Stomach (tissue), 9 donors: ENCODE measurements around the gene UPF2. TPM values are rescaled to one million over a fixed set of nuclear protein-coding genes. Genes with fewer than 3 reads are reported as not detected.

Experiments
- DNase-seq, 2 donors: peaks; one replicate each; pipeline versions ENCODE4 v3.0.0 to v3.0.0-alpha.2; 2013 to 2019
- H3K27ac ChIP-seq, 5 donors: fragments of 200-600 bp in 4 of 5; sonication (generic) in 4 of 5; one replicate each; pipeline ENCODE4 v1.5.1; 2013 to 2019; ENCODE audit warnings: mild to moderate bottlenecking in 1 of 5, moderate library complexity in 1 of 5
- H3K27me3 ChIP-seq, 3 donors: fragments of 200-600 bp; sonication (generic); one replicate each; pipeline ENCODE4 v1.5.1; 2017 to 2019; ENCODE audit warnings: mixed run types in 1 of 3
- H3K36me3 ChIP-seq, 4 donors: fragments of 200-600 bp; sonication (generic); 1 replicate in 3 of 4; 2 replicates in 1 of 4; pipeline ENCODE4 v1.5.1; 2016 to 2019
- H3K4me1 ChIP-seq, 4 donors: fragments of 200-600 bp; sonication (generic); one replicate each; pipeline ENCODE4 v1.5.1; 2016 to 2019
- H3K4me3 ChIP-seq, 4 donors: fragments of 200-600 bp; sonication (generic) in 3 of 4; one replicate each; pipeline ENCODE4 v1.5.1; 2016 to 2019; ENCODE audit warnings: mild to moderate bottlenecking in 1 of 4
- H3K9me3 ChIP-seq, 4 donors: fragments of 200-600 bp; sonication (generic); one replicate each; pipeline ENCODE4 v1.5.1; 2016 to 2019
- EP300 ChIP-seq: sonication (generic); formaldehyde crosslinking; IDR thresholded peaks from one replicate; pipeline ENCODE4 v1.6.1; 2017; ENCODE audit warnings: antibody characterized with exemption
- POLR2A ChIP-seq, 4 donors: fragments of 450-650 bp; IDR thresholded peaks; one replicate each; pipeline ENCODE4 v1.6.1; 2016; ENCODE audit warnings: antibody characterized with exemption in 4 of 4, control low read depth in 2 of 4, mild to moderate bottlenecking in 1 of 4, moderate library complexity in 1 of 4
- POLR2AphosphoS5 ChIP-seq, 3 donors: sonication (generic); formaldehyde crosslinking; IDR thresholded peaks; one replicate each; pipeline ENCODE4 v1.6.1; 2016; ENCODE audit warnings: antibody characterized with exemption in 3 of 3
- WGBS, 5 donors: extraction: QIAGEN DNeasy Blood & Tissue Kit in 3 of 5; methylation state at CpG; one replicate each; pipeline versions ENCODE4 v1.1.5 to v1.1.7; 2013 to 2018; 5-methylcytosine and 5-hydroxymethylcytosine counted together
- intact Hi-C: fragments of 100-400 bp; cut with DNase I; formaldehyde crosslinking; loops from one replicate; pipeline ENCODE4 v1.15.1; 2023; ENCODE audit warnings: low total_unique reads
- polyA plus RNA-seq, 3 donors: library from polyadenylated mRNA; stranded (reverse); fragments of 200-250 nt; gene quantifications; one replicate each; pipeline ENCODE4 v1.2.3, GENCODE V29; 2013
- total RNA-seq, 5 donors: library from RNA; depleted of rRNA; stranded (reverse); fragments of >200 nt; gene quantifications; one replicate each; pipeline versions ENCODE4 v1.1.0 to v1.2.3, GENCODE V29; 2014 to 2016
- TF ChIP-seq, protein P1 (sequence below), 7 experiments: fragments of 450-650 bp in 4 of 7; fragments of 200-600 bp in 3 of 7; sonication (generic) in 3 of 7; IDR thresholded peaks; one replicate each; pipeline ENCODE4 v1.5.1; 2016 to 2019; ENCODE audit warnings: antibody characterized with exemption in 7 of 7, control low read depth in 2 of 7, mild to moderate bottlenecking in 1 of 7
- donor health status: healthy with polysubstance abuse.
- donor health status: Bipolar disorder and iron deficiency.
- donor health status: healthy.

Gene UPF2
- total and polyA plus RNA-seq, 8 donors: 8.7 to 48.6 (median 17.2) TPM

DNA sequence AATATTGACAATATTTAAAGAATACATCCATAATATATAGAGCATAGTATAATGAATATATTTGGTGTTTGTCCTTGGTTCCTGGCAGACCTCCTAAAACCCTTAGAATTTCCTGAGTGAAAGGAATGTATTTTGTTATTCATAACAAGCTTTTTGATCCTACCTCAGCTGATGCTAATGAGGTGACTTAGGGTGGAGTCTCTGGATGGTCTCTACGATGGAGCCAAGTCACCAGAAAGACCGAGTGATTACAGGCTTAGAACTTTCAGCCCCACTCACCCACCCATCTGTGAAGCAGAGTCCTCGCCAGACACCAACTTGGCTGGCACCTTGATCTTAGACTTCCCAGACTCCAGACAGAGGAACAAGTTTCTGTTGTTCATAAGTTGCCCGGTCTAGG, 35.9 kb downstream of the UPF2 start:
- WGBS, 5 donors: 84 to 100% (median 94%) methylated on average over 4 of the region's 4 CpGs
- H3K4me3 ChIP-seq: no peak overlapping the region
- TF ChIP-seq, protein P1, sequence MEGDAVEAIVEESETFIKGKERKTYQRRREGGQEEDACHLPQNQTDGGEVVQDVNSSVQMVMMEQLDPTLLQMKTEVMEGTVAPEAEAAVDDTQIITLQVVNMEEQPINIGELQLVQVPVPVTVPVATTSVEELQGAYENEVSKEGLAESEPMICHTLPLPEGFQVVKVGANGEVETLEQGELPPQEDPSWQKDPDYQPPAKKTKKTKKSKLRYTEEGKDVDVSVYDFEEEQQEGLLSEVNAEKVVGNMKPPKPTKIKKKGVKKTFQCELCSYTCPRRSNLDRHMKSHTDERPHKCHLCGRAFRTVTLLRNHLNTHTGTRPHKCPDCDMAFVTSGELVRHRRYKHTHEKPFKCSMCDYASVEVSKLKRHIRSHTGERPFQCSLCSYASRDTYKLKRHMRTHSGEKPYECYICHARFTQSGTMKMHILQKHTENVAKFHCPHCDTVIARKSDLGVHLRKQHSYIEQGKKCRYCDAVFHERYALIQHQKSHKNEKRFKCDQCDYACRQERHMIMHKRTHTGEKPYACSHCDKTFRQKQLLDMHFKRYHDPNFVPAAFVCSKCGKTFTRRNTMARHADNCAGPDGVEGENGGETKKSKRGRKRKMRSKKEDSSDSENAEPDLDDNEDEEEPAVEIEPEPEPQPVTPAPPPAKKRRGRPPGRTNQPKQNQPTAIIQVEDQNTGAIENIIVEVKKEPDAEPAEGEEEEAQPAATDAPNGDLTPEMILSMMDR (IDR thresholded peaks at IDR 0.05): no peak
- TF ChIP-seq EP300 (no peak), POLR2AphosphoS5 (IDR thresholded peaks at IDR 0.05) (no peak), POLR2A (IDR thresholded peaks at IDR 0.05) (no peak)
- no peak for DNase-seq
- intact Hi-C loops: no loop called here
- no peaks in the 10 kb centered on the region for H3K27me3 ChIP-seq
- H3K27ac ChIP-seq: no peak overlapping the region
- H3K4me1 ChIP-seq: no peaks in the 10 kb centered on the region
- H3K9me3 ChIP-seq: peaks cover 0 to 13% (median 3%) of the 10 kb centered on the region in 4 donors
- peaks cover 28 to 94% (median 90%) of the 10 kb centered on the region in 4 donors for H3K36me3 ChIP-seq

DNA sequence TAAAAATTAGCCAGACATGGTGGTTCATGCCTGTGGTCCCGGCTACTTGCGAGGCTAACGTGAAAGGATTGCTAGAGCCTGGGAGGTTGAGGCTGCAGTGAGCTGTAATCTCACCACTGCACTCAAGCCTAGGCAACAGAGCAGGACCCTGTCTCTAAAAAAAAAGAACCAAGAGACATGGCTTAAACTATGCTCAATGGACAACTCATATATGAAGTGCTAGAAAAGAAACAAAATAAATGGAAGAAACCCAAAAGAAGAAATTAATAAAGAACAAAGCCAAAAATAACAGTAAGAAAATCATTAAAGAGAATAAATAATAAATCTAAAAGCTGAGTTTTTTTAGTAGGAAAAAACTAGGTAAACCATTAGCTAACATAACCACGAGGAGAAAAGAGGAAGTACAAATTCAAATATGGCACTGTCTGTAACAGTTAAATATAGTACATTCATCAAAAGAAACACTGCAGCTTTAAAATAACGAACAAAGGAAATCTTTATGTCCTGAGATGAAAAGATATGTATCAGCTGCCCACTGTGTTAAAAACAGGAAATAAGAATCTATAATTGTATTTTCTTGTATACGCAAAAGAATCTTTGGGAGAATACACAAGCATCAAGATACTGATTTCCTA, 48.7 kb downstream of the UPF2 start:
- intact Hi-C loops: no loop called here
- TF ChIP-seq POLR2A (IDR thresholded peaks at IDR 0.05) (no peak), POLR2AphosphoS5 (IDR thresholded peaks at IDR 0.05) (no peak), EP300 (no peak)
- TF ChIP-seq, protein P1 (IDR thresholded peaks at IDR 0.05): no peak

DNA sequence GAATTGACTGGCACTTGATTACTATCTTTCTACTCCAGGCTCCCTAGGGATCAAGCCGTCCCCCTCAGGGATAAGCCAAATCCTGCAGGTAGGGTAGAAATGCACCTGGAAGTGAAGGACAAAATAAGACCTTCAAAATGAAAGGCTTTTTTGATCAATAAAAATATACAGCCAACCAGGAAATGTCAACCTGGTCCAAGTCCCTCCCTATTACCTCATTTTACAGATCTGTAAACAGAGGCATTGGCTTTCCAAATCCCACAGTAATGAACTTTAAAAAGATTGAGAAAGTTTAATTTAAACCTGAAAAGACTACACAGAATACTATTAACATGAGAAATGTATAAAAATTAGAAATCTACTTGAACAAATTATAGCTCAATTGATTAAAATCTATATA, 53.7 kb downstream of the UPF2 start:
- H3K36me3 ChIP-seq: peaks cover 0 to 51% (median 49%) of the 10 kb centered on the region in 4 donors
- H3K4me1 ChIP-seq: peaks cover 3 to 11% (median 7%) of the 10 kb centered on the region in 4 donors
- no peaks in the 10 kb centered on the region for H3K9me3 ChIP-seq
- no peak for DNase-seq
- H3K4me3 ChIP-seq: no peak overlapping the region
- H3K27me3 ChIP-seq: no peaks in the 10 kb centered on the region
- WGBS, 5 donors: 72 to 87% (median 85%) methylated on average over 1 of the region's 1 CpG
- TF ChIP-seq POLR2AphosphoS5 (IDR thresholded peaks at IDR 0.05) (no peak), POLR2A (IDR thresholded peaks at IDR 0.05) (no peak), EP300 (no peak)
- TF ChIP-seq, protein P1 (IDR thresholded peaks at IDR 0.05): no peak
- intact Hi-C loops: loop anchor here (10.0 kb wide), 1 partner anchor 204 kb away; no protein-coding TSS in a partner anchor
- H3K27ac ChIP-seq: no peak overlapping the region

More for the DNA sequence above, 48.7 kb downstream of the UPF2 start:
- WGBS, 5 donors: 68 to 76% (median 73%) methylated on average over 6 of the region's 6 CpGs
- no peak for DNase-seq
- H3K36me3 ChIP-seq: peaks cover 25 to 69% (median 67%) of the 10 kb centered on the region in 4 donors
- H3K4me1 ChIP-seq: no peaks in the 10 kb centered on the region
- no peak overlapping the region for H3K27ac ChIP-seq
- no peaks in the 10 kb centered on the region for H3K9me3 ChIP-seq
- no peaks in the 10 kb centered on the region for H3K27me3 ChIP-seq
- no peak overlapping the region for H3K4me3 ChIP-seq

DNA sequence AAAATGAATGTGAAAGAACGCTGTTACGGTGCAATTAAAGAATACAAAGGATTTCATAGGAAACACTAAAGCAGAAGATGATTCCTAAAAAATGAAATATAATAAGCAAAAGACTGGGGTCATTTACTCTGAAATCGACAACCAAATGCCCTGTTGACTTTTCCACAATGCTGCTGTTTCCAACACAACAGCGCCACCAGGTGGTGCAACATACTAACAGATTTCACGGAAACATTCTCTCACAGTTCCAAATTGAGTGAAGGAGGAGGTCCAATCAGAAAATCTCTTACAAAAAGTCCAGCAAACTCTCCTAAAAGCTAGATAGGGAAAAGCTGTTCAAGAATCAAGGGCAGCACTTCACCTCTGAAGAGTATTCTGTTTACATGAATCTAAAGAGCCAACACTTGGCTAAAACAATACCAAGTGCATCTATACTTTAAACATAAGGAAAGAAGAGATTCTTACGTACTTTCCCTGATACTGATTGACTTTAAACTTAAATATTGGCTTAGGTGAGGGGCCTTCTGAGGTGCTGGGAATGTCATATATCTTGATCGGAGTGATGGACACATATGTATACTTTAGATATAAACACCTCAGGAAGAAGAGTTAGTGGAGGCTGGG, 55.9 kb downstream of the UPF2 start:
- no peaks in the 10 kb centered on the region for H3K9me3 ChIP-seq
- H3K27me3 ChIP-seq: no peaks in the 10 kb centered on the region
- WGBS, 5 donors: 27 to 37% (median 32%) methylated on average over 7 of the region's 7 CpGs
- intact Hi-C loops: loop anchor here (10.0 kb wide), 1 partner anchor 202 kb away; no protein-coding TSS in a partner anchor
- TF ChIP-seq POLR2A (IDR thresholded peaks at IDR 0.05) (no peak), POLR2AphosphoS5 (IDR thresholded peaks at IDR 0.05) (peak in 1 of 3 donors; percentile 65), EP300 (no peak)
- TF ChIP-seq, protein P1 (IDR thresholded peaks at IDR 0.05): peak in 5 of 7 experiments; percentile 60 to 86 (median 85)
- no peak overlapping the region for H3K27ac ChIP-seq
- H3K36me3 ChIP-seq: peaks cover 9 to 65% (median 54%) of the 10 kb centered on the region in 4 donors
- H3K4me3 ChIP-seq: no peak overlapping the region
- peak; percentile 84 to 94 for DNase-seq
- H3K4me1 ChIP-seq: peaks cover 3 to 11% (median 7%) of the 10 kb centered on the region in 4 donors
